Measurements from ENCODE around the gene ITGA11.

DNA sequence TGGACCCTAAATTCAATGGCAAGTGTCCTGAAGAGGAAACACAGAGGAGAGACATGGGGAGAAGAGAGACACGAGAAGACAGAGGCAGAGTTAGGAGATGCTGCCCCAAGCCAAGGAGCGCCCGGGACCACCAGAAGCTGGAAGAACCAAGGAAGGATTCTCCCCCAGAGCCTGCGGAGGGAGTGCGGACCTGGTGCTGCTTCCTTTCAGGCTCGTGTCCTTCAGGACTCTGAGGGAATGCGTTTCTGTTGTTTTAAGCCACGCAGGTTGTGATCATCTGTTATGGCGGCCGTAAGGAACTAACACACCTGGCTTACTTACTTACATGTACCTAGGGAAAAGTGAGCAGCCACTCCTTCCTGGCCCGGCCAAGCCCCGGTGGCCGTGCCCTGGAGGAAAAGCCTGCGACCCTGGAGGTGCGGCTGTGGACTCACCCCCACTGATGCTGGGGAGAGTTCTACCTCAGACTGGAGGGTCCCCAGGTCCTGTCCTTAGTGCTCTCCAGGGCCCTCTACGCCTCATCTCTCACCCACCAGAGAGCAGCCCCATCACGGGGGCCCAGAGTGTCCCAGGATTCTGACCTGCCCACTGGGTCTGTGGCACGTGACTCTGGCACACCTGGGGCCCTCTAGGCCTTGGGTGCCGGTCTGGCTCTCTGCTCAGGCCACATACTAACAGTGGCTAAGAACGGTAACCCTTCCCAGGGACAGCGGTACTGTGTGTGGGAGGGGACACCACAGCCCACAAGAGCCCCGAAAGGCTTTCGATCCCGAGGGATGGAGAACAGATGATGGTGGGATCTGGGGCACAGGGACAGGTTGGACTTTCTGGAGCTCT, 61.8 kb downstream of the ITGA11 start:
- TF ChIP-seq GATA2 (IDR thresholded peaks at IDR 0.05; ENCODE audit: low read depth, low read length) (no peak), GATA3 (IDR thresholded peaks at IDR 0.05; ENCODE audit: low read depth, low read length) (no peak)

All from SH-SY5Y (cell line).